GM23338 (cell line): ENCODE data around the gene HAP1. TPM values are rescaled to one million over a fixed set of nuclear protein-coding genes. Genes with fewer than 3 reads are reported as not detected.

Experiments used
- ATAC-seq: fragments of 200-7000 bp; cut with Tn5 transposase; 3 replicates; pipeline ENCODE4 v1.9.1; 2020
- DNase-seq: peaks from one replicate; pipeline ENCODE4 v3.0.0-alpha.2; 2015; ENCODE audit warnings: low spot score
- H2AFZ ChIP-seq: fragments of 200-600 bp; sonication (generic); 2 replicates; pipeline ENCODE4 v1.8.0; 2016; ENCODE audit warnings: antibody characterized with exemption, mild to moderate bottlenecking, moderate library complexity
- H3F3A ChIP-seq: fragments of 200-600 bp; sonication (generic); replicated peaks from 2 replicates; pipeline ENCODE4 v1.8.0; 2017; ENCODE audit warnings: antibody characterized with exemption, mixed run types, low read depth
- H3K27ac ChIP-seq: fragments of 200-600 bp; sonication (generic); 2 replicates; pipeline ENCODE4 v1.6.1; 2016; ENCODE audit warnings: low read depth
- H3K27me3 ChIP-seq: fragments of 200-600 bp; sonication (generic); 2 replicates; pipeline ENCODE4 v1.8.0; 2016; ENCODE audit warnings: mild to moderate bottlenecking, mixed run types, moderate library complexity; ENCODE audit not compliant: insufficient read depth
- H3K36me3 ChIP-seq: fragments of 200-600 bp; sonication (generic); 2 replicates; pipeline ENCODE4 v1.8.0; 2016; ENCODE audit warnings: mild to moderate bottlenecking; ENCODE audit not compliant: insufficient read depth
- H3K4me1 ChIP-seq: fragments of 200-600 bp; sonication (generic); 2 replicates; pipeline ENCODE4 v1.8.0; 2016; ENCODE audit warnings: mild to moderate bottlenecking, moderate library complexity; ENCODE audit not compliant: insufficient read depth
- H3K4me2 ChIP-seq: fragments of 200-600 bp; sonication (generic); 2 replicates; pipeline ENCODE4 v1.7.1; 2017; ENCODE audit warnings: mixed run types
- H3K4me3 ChIP-seq: fragments of 200-600 bp; sonication (generic); 2 replicates; pipeline ENCODE4 v1.6.1; 2016; ENCODE audit warnings: mixed run types
- H3K79me2 ChIP-seq: fragments of 200-600 bp; sonication (generic); replicated peaks from 2 replicates; pipeline ENCODE4 v1.8.0; 2017; ENCODE audit warnings: mild to moderate bottlenecking; ENCODE audit not compliant: insufficient read depth
- H3K9me2 ChIP-seq: fragments of 200-600 bp; sonication (generic); 2 replicates; pipeline ENCODE4 v1.8.0; 2017; ENCODE audit not compliant: insufficient read depth
- H4K20me1 ChIP-seq: fragments of 200-600 bp; sonication (generic); replicated peaks from 2 replicates; pipeline ENCODE4 v1.8.0; 2017; ENCODE audit warnings: mild to moderate bottlenecking; ENCODE audit not compliant: insufficient read depth
- H3K27ac Mint-ChIP-seq: 2 replicates; pipeline ENCODE4 v1.8.0; 2020; ENCODE audit warnings: inconsistent platforms, mild to moderate bottlenecking, moderate library complexity, mixed read lengths
- H3K27me3 Mint-ChIP-seq: 3 replicates; pipeline ENCODE4 v1.8.0; 2022; ENCODE audit warnings: low read depth, mild to moderate bottlenecking, moderate library complexity, mixed read lengths, inconsistent platforms; ENCODE audit not compliant: insufficient read depth, poor library complexity
- H3K36me3 Mint-ChIP-seq: 3 replicates; pipeline ENCODE4 v1.8.0; 2021; ENCODE audit warnings: low read depth, mild to moderate bottlenecking, inconsistent platforms, moderate library complexity, mixed read lengths
- H3K4me1 Mint-ChIP-seq: 3 replicates; pipeline ENCODE4 v1.8.0; 2020; ENCODE audit warnings: mild to moderate bottlenecking, inconsistent platforms, mixed read lengths
- H3K4me3 Mint-ChIP-seq: 3 replicates; pipeline ENCODE4 v1.8.0; 2021; ENCODE audit warnings: moderate library complexity, mild to moderate bottlenecking, inconsistent platforms, mixed read lengths
- H3K9me3 Mint-ChIP-seq: 3 replicates; pipeline ENCODE4 v1.8.0; 2020; ENCODE audit warnings: moderate library complexity, mild to moderate bottlenecking, inconsistent platforms, mixed read lengths
- CREB1 ChIP-seq: fragments of 250-450 bp; sonication (Bioruptor Pico); IDR thresholded peaks from 2 replicates; pipeline ENCODE4 v1.5.0; 2020; ENCODE audit warnings: low read depth, mild to moderate bottlenecking, moderate library complexity
- EZH2 ChIP-seq: fragments of 200-600 bp; sonication (generic); IDR thresholded peaks from one replicate; pipeline ENCODE4 v1.8.0; 2017; ENCODE audit warnings: antibody characterized with exemption, mild to moderate bottlenecking, low read depth; ENCODE audit not compliant: unreplicated experiment
- EZH2phosphoT487 ChIP-seq: fragments of 200-600 bp; sonication (generic); IDR thresholded peaks from one replicate; pipeline ENCODE4 v1.8.1; 2018; ENCODE audit warnings: antibody characterized with exemption; ENCODE audit not compliant: unreplicated experiment
- POLR2AphosphoS5 ChIP-seq: IDR thresholded peaks from 2 replicates; pipeline ENCODE4 v1.6.1; 2016; ENCODE audit warnings: antibody characterized with exemption, low read depth
- STAT1 ChIP-seq: IDR thresholded peaks from one replicate; pipeline ENCODE4 v1.6.1; 2016; ENCODE audit warnings: antibody characterized with exemption; ENCODE audit not compliant: unreplicated experiment
- ZNF114 ChIP-seq: fragments of 250-450 bp; sonication (Bioruptor Pico); IDR thresholded peaks from 2 replicates; pipeline ENCODE4 v1.5.0; 2020; ENCODE audit warnings: mild to moderate bottlenecking, moderate library complexity
- ZNF331 ChIP-seq: fragments of 250-450 bp; sonication (Bioruptor Pico); IDR thresholded peaks from 2 replicates; pipeline ENCODE4 v1.5.0; 2020; ENCODE audit warnings: low read depth, mild to moderate bottlenecking, moderate library complexity
- polyA plus RNA-seq: library from polyadenylated mRNA; unstranded; fragments of >200 nt; fragmentation: Nextera tagmentation; extraction: Ambion mirVana; gene quantifications from 2 replicates; pipeline ENCODE4 v1.2.1, GENCODE V29; 2016
- total RNA-seq: library from RNA; depleted of rRNA; stranded (reverse); fragments of >200 nt; shearing (Covaris generic); gene quantifications from 2 replicates; pipeline ENCODE4 v1.2.3, GENCODE V29; 2014
- TF ChIP-seq, protein P1 (sequence below): IDR thresholded peaks from one replicate; pipeline ENCODE4 v1.6.1; 2018; ENCODE audit warnings: antibody characterized with exemption; ENCODE audit not compliant: unreplicated experiment
- TF ChIP-seq, protein P2 (sequence below): IDR thresholded peaks from 2 replicates; pipeline ENCODE4 v1.6.1; 2016; ENCODE audit warnings: antibody characterized with exemption

HAP1 gene
- total and polyA plus RNA-seq, 2 experiments from 2014 or later: 1.6 to 2.2 TPM

DNA sequence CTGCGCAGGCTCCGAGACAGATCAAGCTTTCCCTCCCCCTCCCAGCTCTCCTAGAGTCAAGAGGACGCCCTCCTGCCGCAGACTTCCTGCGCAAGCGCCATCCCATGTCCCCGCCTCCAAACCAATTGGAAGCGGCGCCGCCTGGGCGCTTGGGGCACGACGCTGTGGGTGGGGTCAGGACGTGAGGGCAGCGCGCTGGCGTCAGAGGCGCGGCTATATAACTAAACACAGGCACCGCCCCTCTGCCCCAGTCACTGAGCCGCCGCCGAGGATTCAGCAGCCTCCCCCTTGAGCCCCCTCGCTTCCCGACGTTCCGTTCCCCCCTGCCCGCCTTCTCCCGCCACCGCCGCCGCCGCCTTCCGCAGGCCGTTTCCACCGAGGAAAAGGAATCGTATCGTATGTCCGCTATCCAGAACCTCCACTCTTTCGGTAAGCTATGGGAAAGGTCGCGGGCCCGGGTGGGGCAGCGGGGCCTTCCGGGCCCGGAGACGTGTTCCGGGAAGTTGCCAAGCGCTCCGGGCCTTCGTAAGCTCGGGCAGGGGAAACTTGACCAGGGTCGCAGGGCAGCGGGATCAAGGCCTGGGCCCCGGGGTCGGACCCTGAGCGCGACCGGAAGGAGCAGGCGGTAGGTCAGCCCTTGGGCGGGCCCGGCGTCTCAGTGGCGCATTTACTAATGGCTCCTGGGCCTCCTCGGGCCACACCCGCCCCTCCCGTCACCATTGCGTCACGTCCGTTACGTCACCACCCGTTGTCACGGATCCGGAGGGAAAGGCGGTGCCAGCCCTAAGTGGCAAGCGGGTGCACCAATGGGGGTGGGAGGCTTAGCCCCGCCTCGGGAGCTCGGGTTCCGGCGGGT lies 45.6 kb downstream of the HAP1 start, which contains the start of gene EIF1:
Gene EIF1, plus strand, starts transcription at position 245 of the 856 bp plus-strand sequence. Its CDS starts 154 bp downstream, at position 399.
- Histone ChIP-seq H3K27me3 (no peaks in the 10 kb centered on the region), H3K79me2 (peaks cover 15% of the 10 kb centered on the region), H3K27ac (peak within 1 kb of the TSS; percentile 99), H3K4me3 (peak within 1 kb of the TSS; percentile 87), H2AFZ (peak within 1 kb of the TSS; percentile 73; the same call in 1 of the 2 replicates), H3K9me2 (no peaks in the 10 kb centered on the region), H3K36me3 (peaks cover 39% of the 10 kb centered on the region), H3K4me2 (peak within 1 kb of the TSS; percentile 86), H4K20me1 (peaks cover 20% of the 10 kb centered on the region), H3K4me1 (peaks cover 7% of the 10 kb centered on the region; the same call in 1 of the 2 replicates), H3F3A (peaks cover 41% of the 10 kb centered on the region)
- Mint-ChIP-seq H3K36me3 (peaks cover 47% of the 10 kb centered on the region), H3K27ac (peak within 1 kb of the TSS; percentile 100), H3K4me1 (peaks cover 17% of the 10 kb centered on the region; the same call in 2 of the 3 replicates), H3K27me3 (peaks cover 19% of the 10 kb centered on the region), H3K4me3 (peak within 1 kb of the TSS; percentile 94), H3K9me3 (peaks cover 9% of the 10 kb centered on the region)
- peak; percentile 100 for DNase-seq
- TF ChIP-seq STAT1 (no peak), CREB1 (CRISPR knock-in tag) (peak; percentile 98), ZNF114 (CRISPR knock-in tag) (no peak), EZH2phosphoT487 (no peak), POLR2AphosphoS5 (peak; percentile 97), EZH2 (no peak), ZNF331 (CRISPR knock-in tag) (no peak)
- TF ChIP-seq, protein P1, sequence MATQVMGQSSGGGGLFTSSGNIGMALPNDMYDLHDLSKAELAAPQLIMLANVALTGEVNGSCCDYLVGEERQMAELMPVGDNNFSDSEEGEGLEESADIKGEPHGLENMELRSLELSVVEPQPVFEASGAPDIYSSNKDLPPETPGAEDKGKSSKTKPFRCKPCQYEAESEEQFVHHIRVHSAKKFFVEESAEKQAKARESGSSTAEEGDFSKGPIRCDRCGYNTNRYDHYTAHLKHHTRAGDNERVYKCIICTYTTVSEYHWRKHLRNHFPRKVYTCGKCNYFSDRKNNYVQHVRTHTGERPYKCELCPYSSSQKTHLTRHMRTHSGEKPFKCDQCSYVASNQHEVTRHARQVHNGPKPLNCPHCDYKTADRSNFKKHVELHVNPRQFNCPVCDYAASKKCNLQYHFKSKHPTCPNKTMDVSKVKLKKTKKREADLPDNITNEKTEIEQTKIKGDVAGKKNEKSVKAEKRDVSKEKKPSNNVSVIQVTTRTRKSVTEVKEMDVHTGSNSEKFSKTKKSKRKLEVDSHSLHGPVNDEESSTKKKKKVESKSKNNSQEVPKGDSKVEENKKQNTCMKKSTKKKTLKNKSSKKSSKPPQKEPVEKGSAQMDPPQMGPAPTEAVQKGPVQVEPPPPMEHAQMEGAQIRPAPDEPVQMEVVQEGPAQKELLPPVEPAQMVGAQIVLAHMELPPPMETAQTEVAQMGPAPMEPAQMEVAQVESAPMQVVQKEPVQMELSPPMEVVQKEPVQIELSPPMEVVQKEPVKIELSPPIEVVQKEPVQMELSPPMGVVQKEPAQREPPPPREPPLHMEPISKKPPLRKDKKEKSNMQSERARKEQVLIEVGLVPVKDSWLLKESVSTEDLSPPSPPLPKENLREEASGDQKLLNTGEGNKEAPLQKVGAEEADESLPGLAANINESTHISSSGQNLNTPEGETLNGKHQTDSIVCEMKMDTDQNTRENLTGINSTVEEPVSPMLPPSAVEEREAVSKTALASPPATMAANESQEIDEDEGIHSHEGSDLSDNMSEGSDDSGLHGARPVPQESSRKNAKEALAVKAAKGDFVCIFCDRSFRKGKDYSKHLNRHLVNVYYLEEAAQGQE: no peak
- TF ChIP-seq, protein P2, sequence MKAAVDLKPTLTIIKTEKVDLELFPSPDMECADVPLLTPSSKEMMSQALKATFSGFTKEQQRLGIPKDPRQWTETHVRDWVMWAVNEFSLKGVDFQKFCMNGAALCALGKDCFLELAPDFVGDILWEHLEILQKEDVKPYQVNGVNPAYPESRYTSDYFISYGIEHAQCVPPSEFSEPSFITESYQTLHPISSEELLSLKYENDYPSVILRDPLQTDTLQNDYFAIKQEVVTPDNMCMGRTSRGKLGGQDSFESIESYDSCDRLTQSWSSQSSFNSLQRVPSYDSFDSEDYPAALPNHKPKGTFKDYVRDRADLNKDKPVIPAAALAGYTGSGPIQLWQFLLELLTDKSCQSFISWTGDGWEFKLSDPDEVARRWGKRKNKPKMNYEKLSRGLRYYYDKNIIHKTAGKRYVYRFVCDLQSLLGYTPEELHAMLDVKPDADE: peak; percentile 38; the same call in 1 of the 2 replicates
- ATAC-seq: peak; percentile 83
